Measurements from ENCODE around the gene NOC4L. TPM values are rescaled to one million over a fixed set of nuclear protein-coding genes. Genes with fewer than 3 reads are reported as not detected.

Gene NOC4L
- total and polyA plus RNA-seq, 2 donors (not counting 3 experiments of a cell fraction or from before 2014, with no cell fraction given) = 19.4 to 29.4 TPM

DNA sequence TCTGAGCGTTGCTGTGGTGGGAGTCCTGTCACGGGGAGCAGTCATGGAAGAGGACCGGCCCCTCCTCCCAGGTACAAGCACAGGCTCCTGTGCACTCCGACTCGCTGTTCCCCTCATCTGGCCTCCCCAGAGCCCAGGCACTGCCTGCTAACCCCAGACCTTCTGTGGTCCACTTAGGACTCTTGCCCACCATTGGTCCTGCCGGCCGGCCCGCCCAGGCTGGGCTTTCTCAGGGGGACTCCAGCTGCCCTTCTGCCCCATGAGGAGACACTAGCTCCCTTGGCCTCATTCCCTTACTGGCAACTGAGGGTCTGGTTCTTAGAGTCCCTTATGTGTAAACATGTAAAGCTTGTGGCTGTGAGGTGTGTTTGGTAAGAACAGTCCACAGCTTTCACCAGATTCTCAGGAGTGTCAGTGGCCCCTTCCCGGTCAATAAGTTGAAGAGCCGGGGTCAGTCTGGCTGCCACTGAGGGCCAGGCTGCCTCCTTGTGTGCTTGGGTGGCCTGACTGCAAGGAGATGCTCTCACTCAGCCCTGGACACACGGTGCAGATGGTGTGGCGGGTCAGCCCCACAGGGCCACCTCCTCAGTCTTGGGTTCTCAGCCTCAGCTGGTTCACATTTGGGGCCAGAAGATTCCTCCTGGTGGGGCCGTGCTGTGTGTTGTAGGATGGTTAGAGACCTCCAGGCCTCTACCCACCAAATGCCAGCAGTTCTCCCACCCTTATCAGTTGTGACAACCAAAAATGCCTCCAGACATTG lies 43.8 kb upstream of the NOC4L start:
- TF ChIP-seq JUN (IDR thresholded peaks at IDR 0.05; ENCODE audit: borderline replicate concordance, insufficient read depth, insufficient read length, low read depth) (no peak), POLR2A (IDR thresholded peaks at IDR 0.05; ENCODE audit: low read depth, low read length) (no peak), EZH2 (IDR thresholded peaks at IDR 0.05; ENCODE audit: borderline replicate concordance, low read depth, low read length, severe bottlenecking) (no peak), FOS (IDR thresholded peaks at IDR 0.05; ENCODE audit: borderline replicate concordance, insufficient read depth, low read length) (no peak), GATA2 (IDR thresholded peaks at IDR 0.05; ENCODE audit: insufficient read depth, insufficient read length, low read depth, low read length) (no peak), MYC (IDR thresholded peaks at IDR 0.05; ENCODE audit: low read depth, low read length) (no peak), POLR2AphosphoS5 (IDR thresholded peaks at IDR 0.05; ENCODE audit: insufficient read depth, low read depth, low read length) (no peak)
- TF ChIP-seq, protein P1, sequence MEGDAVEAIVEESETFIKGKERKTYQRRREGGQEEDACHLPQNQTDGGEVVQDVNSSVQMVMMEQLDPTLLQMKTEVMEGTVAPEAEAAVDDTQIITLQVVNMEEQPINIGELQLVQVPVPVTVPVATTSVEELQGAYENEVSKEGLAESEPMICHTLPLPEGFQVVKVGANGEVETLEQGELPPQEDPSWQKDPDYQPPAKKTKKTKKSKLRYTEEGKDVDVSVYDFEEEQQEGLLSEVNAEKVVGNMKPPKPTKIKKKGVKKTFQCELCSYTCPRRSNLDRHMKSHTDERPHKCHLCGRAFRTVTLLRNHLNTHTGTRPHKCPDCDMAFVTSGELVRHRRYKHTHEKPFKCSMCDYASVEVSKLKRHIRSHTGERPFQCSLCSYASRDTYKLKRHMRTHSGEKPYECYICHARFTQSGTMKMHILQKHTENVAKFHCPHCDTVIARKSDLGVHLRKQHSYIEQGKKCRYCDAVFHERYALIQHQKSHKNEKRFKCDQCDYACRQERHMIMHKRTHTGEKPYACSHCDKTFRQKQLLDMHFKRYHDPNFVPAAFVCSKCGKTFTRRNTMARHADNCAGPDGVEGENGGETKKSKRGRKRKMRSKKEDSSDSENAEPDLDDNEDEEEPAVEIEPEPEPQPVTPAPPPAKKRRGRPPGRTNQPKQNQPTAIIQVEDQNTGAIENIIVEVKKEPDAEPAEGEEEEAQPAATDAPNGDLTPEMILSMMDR (IDR thresholded peaks at IDR 0.05; ENCODE audit: extremely low read depth in 1 of 2, insufficient read depth in 1 of 2, low read depth in 1 of 2, low read length in 2 of 2) = no peak
- TF ChIP-seq, protein P2, sequence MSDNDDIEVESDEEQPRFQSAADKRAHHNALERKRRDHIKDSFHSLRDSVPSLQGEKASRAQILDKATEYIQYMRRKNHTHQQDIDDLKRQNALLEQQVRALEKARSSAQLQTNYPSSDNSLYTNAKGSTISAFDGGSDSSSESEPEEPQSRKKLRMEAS (IDR thresholded peaks at IDR 0.05; ENCODE audit: insufficient read depth, insufficient read length) = no peak
- H3K79me2 ChIP-seq (ENCODE audit: control insufficient read depth, insufficient read depth, low read length) = peaks cover 4% of the 10 kb centered on the region
- no peaks in the 10 kb centered on the region for H3K4me1 ChIP-seq (ENCODE audit: control insufficient read depth, extremely low read depth, insufficient read depth, low read length)
- DNase-seq (ENCODE audit: low read depth, low spot score) (no peak), FAIRE-seq (no peak)
- dilution Hi-C loops (cut with MboI; ENCODE audit: extremely low pct_ligation_motif_present, low sequenced_read_pairs) (no loop called here), intact Hi-C loops (cut with micrococcal nuclease) (no loop called here)
- ChIA-PET CTCF (no interaction called here), POLR2A (no interaction called here)
- H2AFZ ChIP-seq (ENCODE audit: low read depth, low read length) = no peak overlapping the region
- no peaks in the 10 kb centered on the region for H3K9me1 ChIP-seq (replicated peaks; ENCODE audit: control insufficient read depth, extremely low read depth, insufficient read depth, low read length)
- H3K27me3 ChIP-seq (ENCODE audit: control insufficient read depth in 2 of 2, insufficient read depth in 2 of 2, low read length in 2 of 2) = no peaks in the 10 kb centered on the region
- no peak overlapping the region for H3K4me2 ChIP-seq (ENCODE audit: insufficient read depth, low read length)
- H3K27ac ChIP-seq (ENCODE audit: insufficient read depth, low read depth, low read length) = no peak overlapping the region
- H3K4me3 ChIP-seq (replicated peaks in 1 of 3; ENCODE audit: insufficient read depth in 1 of 3, low read depth in 1 of 3, low read length in 3 of 3) = no peak overlapping the region
- H4K20me1 ChIP-seq (replicated peaks; ENCODE audit: control insufficient read depth, extremely low read depth, insufficient read depth, low read length) = no peaks in the 10 kb centered on the region
- BruUV-seq (replicated peaks) = no TSS peak
- peaks cover 0 to 11% of the 10 kb centered on the region in 2 experiments for H3K36me3 ChIP-seq (ENCODE audit: control insufficient read depth in 2 of 2, extremely low read depth in 1 of 2, insufficient read depth in 2 of 2, low read length in 2 of 2)
- no peak overlapping the region for H3K9ac ChIP-seq (replicated peaks; ENCODE audit: extremely low read depth, insufficient read depth, low read length)
- no peaks in the 10 kb centered on the region for H3K9me3 ChIP-seq (replicated peaks; ENCODE audit: control insufficient read depth, insufficient read depth, low read length)
